ENCODE results near the gene TMEM134. TPM values are rescaled to one million over a fixed set of nuclear protein-coding genes. Genes with fewer than 3 reads are reported as not detected.

TMEM134 gene
- total RNA-seq, 2 experiments from 2014 or later = 63.2 to 69.1 TPM

DNA sequence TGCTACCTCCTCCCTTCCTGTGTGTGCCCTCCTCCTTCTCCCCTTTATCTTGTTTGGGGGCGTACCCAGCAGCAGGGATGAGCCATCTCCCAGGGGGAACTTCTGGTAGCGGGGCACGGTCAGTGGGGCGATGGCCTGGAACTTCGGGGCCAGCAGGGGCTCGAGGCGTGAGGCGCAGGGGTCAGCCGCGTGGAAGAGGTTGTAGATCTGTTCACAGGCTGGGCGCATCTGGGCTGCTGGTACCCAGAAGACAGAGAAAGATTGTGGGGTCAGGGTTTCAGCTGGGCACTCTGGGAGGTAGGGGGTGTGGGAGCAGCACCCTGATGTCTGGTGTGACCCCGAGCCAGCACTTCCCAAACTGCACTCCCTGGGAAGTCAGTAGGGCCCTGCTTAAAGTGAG lies 27.1 kb upstream of the TMEM134 start:
- ATAC-seq (ENCODE audit: low read depth) (no peak), DNase-seq (no peak)
- Mint-ChIP-seq H3K27ac (no peak overlapping the region), H3K36me3 (peaks cover 15% of the 10 kb centered on the region), H3K4me3 (no peak overlapping the region), H3K4me1 (peaks cover 6% of the 10 kb centered on the region), H3K27me3 (no peaks in the 10 kb centered on the region), H3K9me3 (no peaks in the 10 kb centered on the region)
- POLR2A ChIA-PET = interaction anchor here (0.6 kb wide), 1 partner anchor 143 kb away, joined by 3 read pairs; no protein-coding TSS in a partner anchor

DNA sequence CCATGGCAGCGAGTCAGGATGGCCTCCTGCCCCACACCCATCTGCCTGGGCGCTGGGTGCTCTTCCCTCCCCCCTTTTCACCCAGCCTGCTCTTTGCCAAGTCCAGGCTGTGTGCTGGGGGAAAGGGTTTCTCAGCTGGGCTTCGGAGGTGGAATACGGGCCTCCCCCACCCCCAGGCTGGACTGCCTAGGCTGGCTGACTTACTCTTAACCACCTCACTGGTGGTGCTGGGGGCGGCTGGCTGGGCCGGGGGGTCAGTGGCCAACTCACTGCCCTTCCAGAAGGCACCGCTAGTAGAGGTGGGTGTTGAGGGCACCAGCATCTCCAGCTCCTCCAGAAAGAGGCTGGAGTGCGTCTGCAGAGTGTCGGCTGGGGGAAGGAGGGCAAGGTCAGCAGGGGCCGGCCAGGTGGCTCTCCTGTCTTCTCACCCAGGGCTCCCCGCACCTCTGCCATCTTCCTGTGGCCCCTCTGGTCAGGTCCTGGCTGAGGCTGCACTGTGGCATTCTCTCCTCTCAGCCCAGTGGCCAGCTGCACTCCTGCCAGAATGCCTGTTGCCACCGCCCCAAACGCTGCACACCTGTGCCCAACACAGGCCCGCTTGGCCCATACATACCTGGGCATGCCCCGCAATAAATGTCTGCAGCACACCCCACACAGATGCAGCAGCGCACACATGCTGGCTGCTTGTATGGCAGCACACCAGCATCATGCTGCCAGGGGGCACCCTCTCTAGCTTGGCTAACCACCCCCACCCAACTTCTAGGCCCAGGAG lies 26.4 kb upstream of the TMEM134 start:
- Mint-ChIP-seq H3K9me3 (no peaks in the 10 kb centered on the region), H3K36me3 (peaks cover 9% of the 10 kb centered on the region)
- POLR2A ChIA-PET = no interaction called here

DNA sequence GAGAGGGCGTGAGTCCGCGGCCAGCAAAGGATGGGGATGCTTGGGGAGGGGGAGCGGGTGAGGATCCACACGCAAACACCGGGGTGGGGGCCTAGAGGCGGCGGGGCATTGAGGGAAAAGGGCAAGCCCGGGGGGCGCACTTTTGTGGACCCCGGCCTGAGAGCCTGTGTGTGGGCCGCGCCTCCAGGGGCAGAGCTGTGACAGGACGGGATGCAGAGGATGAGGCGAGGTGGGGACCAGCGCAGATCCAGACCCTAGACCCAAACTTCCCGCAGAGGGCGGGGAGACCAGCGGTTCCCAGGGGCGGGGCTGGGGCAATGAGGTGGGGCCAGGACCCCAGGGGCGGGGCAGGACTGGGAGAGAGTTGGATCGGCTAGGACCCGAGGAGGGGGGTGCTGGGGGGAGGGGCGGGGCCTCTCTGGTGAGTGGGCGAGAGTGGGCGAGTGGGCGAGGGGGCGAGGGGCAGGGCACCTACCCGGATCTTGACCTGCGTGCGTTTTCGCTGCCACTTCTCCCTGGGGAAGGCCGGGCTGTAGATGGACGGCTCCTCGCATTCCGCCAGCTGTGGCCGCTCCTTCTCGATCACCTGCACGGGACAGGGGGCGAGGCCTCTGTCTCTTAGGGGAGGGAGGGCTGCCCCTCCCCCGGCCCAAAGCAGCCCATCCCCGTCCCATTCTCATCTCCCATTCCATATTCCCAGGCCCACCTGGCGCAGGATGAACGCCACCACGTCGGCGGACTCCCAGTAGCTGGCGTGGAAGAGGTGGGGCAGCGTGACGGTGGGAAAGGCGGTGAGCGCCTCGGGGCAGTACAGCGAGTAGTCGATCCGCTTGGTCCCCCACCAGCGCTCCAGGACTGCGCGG lies 25.6 kb upstream of the TMEM134 start:
- Mint-ChIP-seq H3K9me3 (no peaks in the 10 kb centered on the region), H3K4me1 (peaks cover 2% of the 10 kb centered on the region), H3K36me3 (peaks cover 7% of the 10 kb centered on the region), H3K27me3 (no peaks in the 10 kb centered on the region), H3K27ac (no peak overlapping the region), H3K4me3 (no peak overlapping the region)
- DNase-seq = no peak
- POLR2A ChIA-PET = interaction anchor here (0.5 kb wide), 1 partner anchor 684 kb away, joined by 3 read pairs; no protein-coding TSS in a partner anchor
- no peak for ATAC-seq (ENCODE audit: low read depth)

More for the DNA sequence above, 26.4 kb upstream of the TMEM134 start:
- H3K27ac Mint-ChIP-seq = no peak overlapping the region
- no peaks in the 10 kb centered on the region for H3K27me3 Mint-ChIP-seq
- H3K4me1 Mint-ChIP-seq = no peaks in the 10 kb centered on the region
- no peak overlapping the region for H3K4me3 Mint-ChIP-seq
- ATAC-seq (ENCODE audit: low read depth) = no peak
- no peak for DNase-seq

DNA sequence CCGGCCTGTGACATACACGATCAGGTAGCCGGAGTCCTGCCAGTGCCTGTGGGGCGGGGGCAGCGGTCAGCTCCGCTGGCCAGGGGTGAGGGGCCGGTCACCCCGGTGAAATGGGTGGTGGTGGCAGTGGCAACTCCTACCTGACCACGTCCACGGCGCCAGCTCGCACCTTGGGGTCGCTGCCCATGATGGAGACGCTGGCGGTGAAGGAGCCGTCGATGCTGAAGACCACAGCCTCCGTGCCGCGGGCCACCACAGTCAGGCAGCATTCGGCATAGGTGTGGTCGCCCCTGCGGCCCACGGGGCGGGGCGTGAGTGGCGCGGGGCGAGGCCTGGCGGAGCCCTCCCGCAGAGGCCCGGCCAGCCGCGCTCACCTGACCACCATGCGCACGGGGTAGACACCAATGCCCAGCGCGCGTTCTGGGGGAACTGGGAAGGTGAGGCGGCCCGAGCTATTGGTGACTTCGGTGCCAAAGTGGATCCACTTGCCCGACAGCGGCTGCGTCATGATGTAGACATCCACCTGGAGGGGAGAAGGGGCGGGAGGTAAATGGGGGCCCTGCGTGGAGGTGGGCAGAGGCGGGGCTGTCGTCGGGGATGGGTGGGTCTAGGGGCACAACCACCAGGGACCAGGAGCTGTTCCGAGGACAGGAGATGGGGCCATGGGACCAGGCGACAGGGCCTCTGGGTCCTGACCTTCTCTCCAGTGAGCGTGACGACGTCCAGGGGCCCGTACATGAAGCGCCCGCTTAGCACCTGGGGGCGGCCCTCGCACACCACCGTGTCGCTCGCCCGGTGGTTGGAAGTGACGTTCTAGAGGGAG lies 24.7 kb upstream of the TMEM134 start:
- DNase-seq = no peak
- ATAC-seq (ENCODE audit: low read depth) = no peak
- H3K4me3 Mint-ChIP-seq = no peak overlapping the region
- H3K27ac Mint-ChIP-seq = no peak overlapping the region
- no peaks in the 10 kb centered on the region for H3K27me3 Mint-ChIP-seq
- POLR2A ChIA-PET = interaction anchor here (4.8 kb wide), 1 partner anchor 56 kb away, joined by 28 read pairs; the partner anchor contains the start of gene PTPRCAP
- H3K9me3 Mint-ChIP-seq = no peaks in the 10 kb centered on the region
- H3K4me1 Mint-ChIP-seq = peaks cover 5% of the 10 kb centered on the region
- peaks cover 6% of the 10 kb centered on the region for H3K36me3 Mint-ChIP-seq

DNA sequence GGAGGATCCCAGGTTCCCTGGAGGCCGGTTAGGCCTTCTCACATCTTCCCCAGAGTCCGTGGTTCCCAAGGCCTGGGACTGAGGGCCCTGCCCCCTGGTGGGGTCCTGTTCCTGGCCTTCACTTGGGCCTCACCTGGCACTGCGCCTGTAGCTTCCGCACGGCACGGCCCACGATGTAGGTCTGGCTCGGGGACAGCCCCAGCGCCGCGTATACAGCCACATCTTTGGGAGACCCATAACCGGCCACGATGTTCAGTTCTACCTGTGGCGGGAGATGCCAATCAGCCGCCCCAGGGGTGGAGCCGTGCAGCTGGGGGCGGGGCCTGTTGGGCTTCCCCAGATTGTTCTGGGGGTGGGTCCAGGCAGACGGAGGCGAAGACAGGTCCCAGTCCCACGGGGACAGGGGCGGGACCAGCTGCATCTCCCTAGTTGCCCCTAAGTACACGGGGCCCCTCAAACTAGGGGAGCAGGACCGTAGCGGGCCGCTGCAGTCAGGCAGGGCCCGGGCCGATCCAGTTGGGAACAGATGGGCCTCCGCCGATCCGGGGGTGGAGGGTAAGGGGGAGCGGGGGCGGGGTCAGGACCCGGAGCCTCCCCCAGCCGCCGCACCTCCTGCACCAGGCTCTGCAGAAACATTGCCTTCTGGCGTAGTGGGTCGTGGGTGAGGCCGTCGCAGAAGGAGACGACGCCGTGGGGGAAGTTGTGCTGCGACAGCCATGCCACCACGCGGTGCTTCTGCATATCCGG lies 23.9 kb upstream of the TMEM134 start:
- Mint-ChIP-seq H3K4me1 (peaks cover 11% of the 10 kb centered on the region), H3K27ac (no peak overlapping the region), H3K36me3 (peaks cover 12% of the 10 kb centered on the region), H3K27me3 (no peaks in the 10 kb centered on the region), H3K9me3 (no peaks in the 10 kb centered on the region), H3K4me3 (no peak overlapping the region)
- POLR2A ChIA-PET = interaction anchor here (1.0 to 4.8 kb wide), 5 partner anchors 10 to 140 kb away, joined by 3 to 28 read pairs (median 3); partner anchors contain the start of genes AIP, CORO1B, PITPNM1 and POLD4
- ATAC-seq (ENCODE audit: low read depth) (no peak), DNase-seq (no peak)

DNA sequence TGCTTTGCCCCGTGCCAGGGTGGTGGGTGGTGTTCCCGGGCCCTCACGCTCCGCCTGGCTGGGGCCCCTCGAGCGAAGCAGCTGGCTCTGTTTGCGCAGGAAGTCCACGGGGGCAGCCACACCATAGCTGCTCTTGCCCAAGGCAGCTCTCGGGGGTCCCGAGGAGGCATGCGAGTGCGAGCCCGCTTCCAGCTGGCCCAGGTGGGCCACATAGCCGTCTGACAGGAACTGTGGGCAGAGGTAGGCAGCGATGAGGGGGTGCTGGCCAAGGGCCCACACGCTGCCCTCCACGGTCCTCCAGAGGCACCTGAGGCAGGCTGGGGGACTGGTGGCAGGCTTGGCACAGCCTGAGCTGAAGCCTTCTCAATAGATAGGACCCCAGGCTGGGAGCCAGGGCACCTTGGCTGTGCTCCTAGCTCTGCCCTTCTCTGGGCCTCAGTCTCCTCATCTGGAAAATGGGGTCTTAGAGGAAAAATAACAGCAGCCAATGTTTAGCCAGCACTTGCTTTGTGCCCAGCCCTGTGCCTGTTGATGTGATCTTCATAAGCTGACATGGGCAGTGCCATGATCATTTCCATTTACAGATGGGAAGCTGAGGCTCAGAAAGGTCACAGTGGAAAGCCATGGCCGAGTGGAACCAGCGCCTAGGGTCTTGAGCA lies 23.1 kb upstream of the TMEM134 start:
- DNase-seq (no peak), ATAC-seq (ENCODE audit: low read depth) (no peak)
- peaks cover 16% of the 10 kb centered on the region for H3K4me1 Mint-ChIP-seq
- POLR2A ChIA-PET = interaction anchor here (0.5 to 4.8 kb wide), 7 partner anchors 9 to 139 kb away, joined by 3 to 28 read pairs (median 3); partner anchors contain the start of genes AIP, CORO1B, PITPNM1 and POLD4
- H3K4me3 Mint-ChIP-seq = no peak overlapping the region
- H3K27ac Mint-ChIP-seq = no peak overlapping the region
- H3K9me3 Mint-ChIP-seq = no peaks in the 10 kb centered on the region
- H3K36me3 Mint-ChIP-seq = peaks cover 20% of the 10 kb centered on the region
- H3K27me3 Mint-ChIP-seq = no peaks in the 10 kb centered on the region

DNA sequence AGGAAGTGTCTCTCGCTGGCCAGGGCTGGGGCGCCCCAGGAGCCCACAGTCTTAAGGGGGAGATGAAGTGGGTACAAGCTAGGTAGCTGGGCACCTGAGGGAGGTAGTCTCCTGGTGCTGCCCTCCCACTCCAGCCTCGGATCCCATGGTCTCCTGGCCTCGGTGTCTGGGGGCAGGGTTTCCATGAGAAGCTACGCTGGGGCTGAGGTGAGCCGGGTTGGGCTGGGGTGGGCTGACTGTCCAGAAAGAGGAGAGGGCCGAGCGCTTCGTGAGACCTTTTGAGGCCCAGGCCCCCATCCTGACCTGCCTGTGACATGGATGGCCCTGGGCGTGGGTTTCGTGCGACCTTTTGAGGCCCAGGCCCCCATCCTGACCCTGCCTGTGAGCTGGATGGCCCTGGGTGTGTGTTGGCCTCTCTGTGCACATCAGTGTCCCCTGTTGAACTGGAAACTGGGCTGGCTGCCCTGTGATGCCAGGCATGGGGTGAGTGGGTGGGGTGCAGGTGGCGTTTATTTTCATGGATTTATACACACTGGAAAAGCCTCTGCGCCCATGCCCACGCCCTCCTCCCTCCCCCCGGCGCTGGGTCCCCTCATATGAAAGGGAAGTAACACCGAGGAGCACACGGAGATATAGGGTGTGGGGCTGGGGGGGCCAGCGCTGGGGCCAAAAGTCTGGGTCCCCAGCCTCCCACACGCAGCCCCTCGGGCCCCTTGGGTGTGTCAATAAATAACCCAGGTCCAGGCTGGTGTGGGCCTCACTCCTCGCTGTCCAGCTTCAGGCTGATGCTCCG lies 22.4 kb upstream of the TMEM134 start:
- POLR2A ChIA-PET = interaction anchor here (0.5 to 4.8 kb wide), 5 partner anchors 13 to 101 kb away, joined by 3 to 28 read pairs (median 4); partner anchors contain the start of genes PITPNM1 and PTPRCAP
- Mint-ChIP-seq H3K27me3 (no peaks in the 10 kb centered on the region), H3K4me1 (peaks cover 22% of the 10 kb centered on the region), H3K27ac (no peak overlapping the region), H3K9me3 (no peaks in the 10 kb centered on the region), H3K4me3 (no peak overlapping the region), H3K36me3 (peaks cover 21% of the 10 kb centered on the region)
- ATAC-seq (ENCODE audit: low read depth) (no peak), DNase-seq (no peak)

DNA sequence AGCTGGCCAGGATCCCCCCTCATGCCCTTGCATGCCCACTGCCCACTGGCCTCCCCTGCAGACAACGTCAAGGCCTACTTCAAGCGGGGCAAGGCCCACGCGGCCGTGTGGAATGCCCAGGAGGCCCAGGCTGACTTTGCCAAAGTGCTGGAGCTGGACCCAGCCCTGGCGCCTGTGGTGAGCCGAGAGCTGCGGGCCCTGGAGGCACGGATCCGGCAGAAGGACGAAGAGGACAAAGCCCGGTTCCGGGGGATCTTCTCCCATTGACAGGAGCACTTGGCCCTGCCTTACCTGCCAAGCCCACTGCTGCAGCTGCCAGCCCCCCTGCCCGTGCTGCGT lies 21.6 kb upstream of the TMEM134 start:
- Mint-ChIP-seq H3K27ac (no peak overlapping the region), H3K4me1 (peaks cover 30% of the 10 kb centered on the region), H3K9me3 (no peaks in the 10 kb centered on the region), H3K4me3 (no peak overlapping the region), H3K36me3 (peaks cover 22% of the 10 kb centered on the region), H3K27me3 (no peaks in the 10 kb centered on the region)
- DNase-seq (no peak), ATAC-seq (ENCODE audit: low read depth) (no peak)
- POLR2A ChIA-PET = interaction anchor here (0.6 to 4.8 kb wide), 3 partner anchors 14 to 53 kb away, joined by 3 to 28 read pairs (median 9); partner anchors contain the start of genes PITPNM1 and PTPRCAP

DNA sequence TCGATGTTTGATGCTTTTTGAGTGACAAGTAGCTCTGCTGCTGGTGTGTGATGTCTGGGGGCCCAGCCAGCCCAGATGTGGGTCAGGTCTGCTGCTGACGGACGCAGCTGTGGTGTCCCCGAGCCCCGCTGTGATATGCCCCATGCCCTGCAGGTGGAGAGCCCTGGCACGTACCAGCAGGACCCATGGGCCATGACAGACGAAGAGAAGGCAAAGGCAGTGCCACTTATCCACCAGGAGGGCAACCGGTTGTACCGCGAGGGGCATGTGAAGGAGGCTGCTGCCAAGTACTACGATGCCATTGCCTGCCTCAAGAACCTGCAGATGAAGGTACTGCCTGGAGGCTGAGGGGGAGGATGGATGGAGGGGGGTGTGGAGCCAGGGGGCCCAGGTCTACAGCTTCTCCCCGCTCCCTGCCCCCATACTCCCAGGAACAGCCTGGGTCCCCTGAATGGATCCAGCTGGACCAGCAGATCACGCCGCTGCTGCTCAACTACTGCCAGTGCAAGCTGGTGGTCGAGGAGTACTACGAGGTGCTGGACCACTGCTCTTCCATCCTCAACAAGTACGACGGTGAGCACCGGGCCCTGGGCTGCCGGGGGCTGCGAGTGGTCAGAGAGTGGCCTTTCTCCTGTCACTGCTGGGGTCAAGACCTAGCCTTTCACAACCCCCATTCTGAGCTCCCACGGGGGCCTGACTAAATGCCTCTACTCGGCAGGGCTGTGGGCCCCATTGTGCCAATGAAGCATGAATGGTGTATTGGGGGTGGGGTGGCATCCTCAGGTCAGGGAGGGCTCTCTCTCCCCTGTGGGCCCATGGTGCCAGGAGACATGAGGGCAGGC lies 21.1 kb upstream of the TMEM134 start:
- ATAC-seq (ENCODE audit: low read depth) (no peak), DNase-seq (no peak)
- Mint-ChIP-seq H3K27me3 (no peaks in the 10 kb centered on the region), H3K36me3 (peaks cover 22% of the 10 kb centered on the region), H3K4me1 (peaks cover 32% of the 10 kb centered on the region), H3K9me3 (no peaks in the 10 kb centered on the region), H3K4me3 (no peak overlapping the region), H3K27ac (no peak overlapping the region)
- POLR2A ChIA-PET = interaction anchor here (4.8 kb wide), 1 partner anchor 52 kb away, joined by 28 read pairs; the partner anchor contains the start of gene PTPRCAP

DNA sequence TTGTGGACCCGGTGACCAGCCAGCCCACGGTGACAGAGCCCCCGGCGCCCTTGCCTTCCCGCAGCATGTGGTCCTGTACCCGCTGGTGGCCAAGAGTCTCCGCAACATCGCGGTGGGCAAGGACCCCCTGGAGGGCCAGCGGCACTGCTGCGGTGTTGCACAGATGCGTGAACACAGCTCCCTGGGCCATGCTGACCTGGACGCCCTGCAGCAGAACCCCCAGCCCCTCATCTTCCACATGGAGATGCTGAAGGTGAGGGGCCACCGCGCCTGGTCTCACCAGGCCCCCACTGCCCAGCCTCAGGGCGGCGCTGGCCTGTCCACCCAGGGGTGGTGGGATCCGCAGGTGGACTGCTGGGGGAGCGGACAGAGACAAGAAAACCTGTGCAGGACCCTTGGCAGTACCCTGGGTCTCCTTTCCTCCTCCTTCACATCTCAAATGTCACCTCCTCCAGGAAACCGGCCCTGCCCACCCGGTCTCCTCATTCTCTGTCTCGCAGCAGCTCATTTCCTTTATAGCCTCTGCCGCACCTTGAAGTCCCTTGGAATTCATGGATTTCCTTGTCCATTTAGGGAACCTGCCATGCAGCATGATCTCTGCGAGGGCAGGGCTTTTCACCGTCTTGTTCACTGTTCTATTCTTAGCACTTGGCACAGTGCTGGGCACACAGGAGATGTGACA lies 20.3 kb upstream of the TMEM134 start:
- no peaks in the 10 kb centered on the region for H3K27me3 Mint-ChIP-seq
- H3K4me3 Mint-ChIP-seq = no peak overlapping the region
- no peaks in the 10 kb centered on the region for H3K9me3 Mint-ChIP-seq
- H3K27ac Mint-ChIP-seq = no peak overlapping the region
- POLR2A ChIA-PET = interaction anchor here (4.8 kb wide), 1 partner anchor 52 kb away, joined by 28 read pairs; the partner anchor contains the start of gene PTPRCAP
- peaks cover 22% of the 10 kb centered on the region for H3K36me3 Mint-ChIP-seq
- ATAC-seq (ENCODE audit: low read depth) (no peak), DNase-seq (no peak)
- H3K4me1 Mint-ChIP-seq = peaks cover 39% of the 10 kb centered on the region
